BJ (cell line): ENCODE data around the gene RFXANK. TPM values are rescaled to one million over a fixed set of nuclear protein-coding genes. Genes with fewer than 3 reads are reported as not detected.

ENCODE experiments used
- CTCF ChIA-PET: fragments of 350-600 bp; formaldehyde crosslinking; extraction: SDS; loops from one replicate; lab custom pipeline; 2021; ENCODE audit warnings: antibody characterized with exemption, inconsistent platforms; lab: Yijun Ruan, JAX
- POLR2A ChIA-PET: fragments of 300-600 bp; sonication (Branson Sonifier 250); formaldehyde crosslinking; extraction: SDS; loops from one replicate; lab custom pipeline; 2021; ENCODE audit warnings: antibody characterized with exemption; lab: Charles Lee
- DNase-seq: peaks from one replicate; pipeline ENCODE4 v3.0.0-alpha.2; 2011; ENCODE audit warnings: low read depth
- H3K27me3 ChIP-seq: 2 replicates; pipeline ENCODE4 v1.6.0; 2011; ENCODE audit warnings: low read length; ENCODE audit not compliant: control insufficient read depth, insufficient read depth
- H3K36me3 ChIP-seq: 2 replicates; pipeline ENCODE4 v1.5.1; 2011; ENCODE audit warnings: low read length; ENCODE audit not compliant: control insufficient read depth, insufficient read depth
- H3K4me3 ChIP-seq: 2 replicates; pipeline ENCODE4 v1.5.1; 2011; ENCODE audit warnings: low read depth, mild to moderate bottlenecking, control low read depth, low read length
- CTCF ChIP-seq: IDR thresholded peaks from 2 replicates; pipeline ENCODE4 v1.5.1; 2011; ENCODE audit warnings: low read depth, mild to moderate bottlenecking, control low read depth, inconsistent platforms, low read length, moderate library complexity; ENCODE audit not compliant: insufficient read depth
- polyA minus RNA-seq: library from RNA; depleted of rRNA, polyadenylated mRNA; stranded (reverse); fragments of >200 nt; gene quantifications from 2 replicates; pipeline ENCODE4 v1.2.3, GENCODE V29; 2011; rRNA and poly(A)+ RNA removed
- polyA plus RNA-seq: library from polyadenylated mRNA; depleted of rRNA; stranded (reverse); fragments of >200 nt; gene quantifications from 2 replicates; pipeline ENCODE4 v1.2.3, GENCODE V29; 2011; rRNA removed

Gene RFXANK
- polyA plus RNA-seq: 61.6 and 72.5 TPM in 2 replicates
- polyA minus RNA-seq: 54.2 and 84.5 TPM in 2 replicates

GRCh38 chr19:19192078-19192882 is at the start of gene RFXANK, which contains the start of gene BORCS8:
TSS of gene RFXANK (plus strand) at chr19:19192258. CDS start at chr19:19193947, 1,689 bp downstream.
TSS of gene BORCS8 (minus strand) at chr19:19192152. CDS start at chr19:19192117, 35 bp downstream.
- DNase-seq: peak; percentile 96
- Histone ChIP-seq H3K4me3 (peak within 1 kb of the TSS; percentile 100), H3K27me3 (no peaks in the 10 kb centered on the region), H3K36me3 (peaks cover 6% of the 10 kb centered on the region)
- ChIA-PET POLR2A (no interaction called here), CTCF (interaction anchor here (0.9 to 1.5 kb wide), 3 partner anchors 10 to 45 kb away, joined by 3 to 7 read pairs (median 5); partner anchors contain the start of gene NR2C2AP)
- no peak for TF ChIP-seq CTCF

- H3K36me3 ChIP-seq: peaks cover 5% of the 10 kb centered on the region
- H3K27me3 ChIP-seq: no peaks in the 10 kb centered on the region
- no peak for DNase-seq
- CTCF ChIA-PET: interaction anchor here (2.0 to 6.9 kb wide), 5 partner anchors 10 to 201 kb away, joined by 7 to 50 read pairs (median 11); no protein-coding TSS in a partner anchor
- no peak for TF ChIP-seq CTCF
- POLR2A ChIA-PET: no interaction called here
- H3K4me3 ChIP-seq: no peak overlapping the region
These were observed 49.7 kb upstream of the RFXANK start for GRCh38 chr19:19142347-19142746.

- ChIA-PET CTCF (interaction anchor here (0.6 to 6.9 kb wide), 12 partner anchors 11 to 364 kb away, joined by 3 to 80 read pairs (median 4); no protein-coding TSS in a partner anchor), POLR2A (no interaction called here)
- H3K36me3 ChIP-seq: peaks cover 8% of the 10 kb centered on the region
- no peak for DNase-seq
- H3K27me3 ChIP-seq: no peaks in the 10 kb centered on the region
- no peak overlapping the region for H3K4me3 ChIP-seq
- no peak for TF ChIP-seq CTCF
These were observed 46.8 kb upstream of the RFXANK start for GRCh38 chr19:19145281-19145680.

- CTCF ChIA-PET: interaction anchor here (0.6 to 5.3 kb wide), 14 partner anchors 10 to 363 kb away, joined by 3 to 80 read pairs (median 4); partner anchors contain the start of genes BORCS8 and RFXANK
- no peak for DNase-seq
- H3K4me3 ChIP-seq: no peak overlapping the region
These were observed 46.1 kb upstream of the RFXANK start for GRCh38 chr19:19145684-19146608.

More at GRCh38 chr19:19145684-19146608, 46.1 kb upstream of the RFXANK start:
- TF ChIP-seq CTCF: peak; percentile 99
- POLR2A ChIA-PET: no interaction called here
- no peaks in the 10 kb centered on the region for H3K27me3 ChIP-seq
- peaks cover 8% of the 10 kb centered on the region for H3K36me3 ChIP-seq
